AG04450 (cell line): ENCODE measurements around the gene YPEL2. TPM values are rescaled to one million over a fixed set of nuclear protein-coding genes. Genes with fewer than 3 reads are reported as not detected.

ENCODE experiments used
- CTCF ChIA-PET: fragments of 300-600, 350-600 bp; formaldehyde crosslinking; extraction: SDS; loops from one replicate; lab custom pipeline; 2022; ENCODE audit warnings: antibody characterized with exemption, inconsistent platforms; lab: Charles Lee
- POLR2A ChIA-PET: fragments of 350-600 bp; formaldehyde crosslinking; extraction: SDS; loops from one replicate; lab custom pipeline; 2021; ENCODE audit warnings: antibody characterized with exemption, inconsistent platforms; lab: Yijun Ruan, JAX
- DNase-seq: peaks from one replicate; pipeline ENCODE4 v3.0.0-alpha.2; 2011; ENCODE audit warnings: low read depth, low spot score
- H3K27ac ChIP-seq: one replicate; pipeline ENCODE4 v1.5.1; 2012; ENCODE audit warnings: low read depth, low read length, control low read depth
- H3K27me3 ChIP-seq: one replicate; pipeline ENCODE4 v1.6.0; 2012; ENCODE audit warnings: low read length; ENCODE audit not compliant: control insufficient read depth, insufficient read depth
- H3K4me3 ChIP-seq: 2 replicates; pipeline ENCODE4 v1.5.1; 2011; ENCODE audit warnings: mild to moderate bottlenecking, low read depth, low read length, control low read depth
- H3K9me3 ChIP-seq: 2 replicates; pipeline ENCODE4 v1.5.1; 2012; ENCODE audit warnings: low read length; ENCODE audit not compliant: control insufficient read depth, insufficient read depth
- polyA plus RNA-seq: library from polyadenylated mRNA; depleted of rRNA; stranded (reverse); fragments of >200 nt; gene quantifications from 2 replicates; pipeline ENCODE4 v1.2.3, GENCODE V29; 2011
- TF ChIP-seq, protein P1 (sequence below): IDR thresholded peaks from 2 replicates; pipeline ENCODE4 v1.5.1; 2011; ENCODE audit warnings: low read depth, low read length, control low read depth, inconsistent platforms

YPEL2 gene
- polyA plus RNA-seq, 1 experiment = 7.7 TPM

DNA sequence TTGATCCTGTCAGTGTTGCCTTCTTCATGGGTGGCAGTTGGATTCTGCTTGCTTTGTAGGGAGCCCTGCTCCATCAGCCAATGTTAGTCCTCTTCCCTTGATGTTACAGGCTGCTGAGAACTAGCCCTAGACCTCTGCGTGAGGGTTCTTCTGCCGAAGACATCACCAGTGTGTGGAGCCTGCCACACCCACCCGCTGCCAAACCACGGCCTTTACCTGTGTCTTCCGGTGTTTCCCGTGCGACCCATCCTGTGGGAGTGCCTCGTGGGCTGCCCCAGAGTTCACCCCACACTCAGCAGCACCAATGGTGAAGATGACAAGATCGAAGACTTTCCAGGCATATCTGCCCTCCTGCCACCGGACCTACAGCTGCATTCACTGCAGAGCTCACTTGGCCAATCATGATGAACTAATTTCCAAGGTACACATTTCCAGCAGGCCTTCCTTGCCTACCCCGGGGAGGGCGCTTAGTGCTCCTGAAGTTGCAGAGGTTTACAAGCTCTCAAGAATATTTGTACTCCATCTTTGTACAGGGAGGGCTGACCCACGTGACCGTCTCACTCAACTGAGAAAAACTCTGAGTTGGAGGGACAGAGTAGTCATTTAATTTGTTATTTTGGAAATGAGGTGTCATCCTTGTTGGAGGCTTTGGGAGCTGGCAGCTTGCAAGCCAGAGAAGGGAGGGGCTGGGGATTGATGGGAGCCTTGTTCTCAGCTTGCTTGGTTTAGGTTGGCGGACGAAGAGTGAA is 21.8 kb downstream of the YPEL2 start:
- H3K27me3 ChIP-seq = peaks cover 4% of the 10 kb centered on the region
- no peak overlapping the region for H3K4me3 ChIP-seq
- no peak overlapping the region for H3K27ac ChIP-seq
- TF ChIP-seq, protein P1, sequence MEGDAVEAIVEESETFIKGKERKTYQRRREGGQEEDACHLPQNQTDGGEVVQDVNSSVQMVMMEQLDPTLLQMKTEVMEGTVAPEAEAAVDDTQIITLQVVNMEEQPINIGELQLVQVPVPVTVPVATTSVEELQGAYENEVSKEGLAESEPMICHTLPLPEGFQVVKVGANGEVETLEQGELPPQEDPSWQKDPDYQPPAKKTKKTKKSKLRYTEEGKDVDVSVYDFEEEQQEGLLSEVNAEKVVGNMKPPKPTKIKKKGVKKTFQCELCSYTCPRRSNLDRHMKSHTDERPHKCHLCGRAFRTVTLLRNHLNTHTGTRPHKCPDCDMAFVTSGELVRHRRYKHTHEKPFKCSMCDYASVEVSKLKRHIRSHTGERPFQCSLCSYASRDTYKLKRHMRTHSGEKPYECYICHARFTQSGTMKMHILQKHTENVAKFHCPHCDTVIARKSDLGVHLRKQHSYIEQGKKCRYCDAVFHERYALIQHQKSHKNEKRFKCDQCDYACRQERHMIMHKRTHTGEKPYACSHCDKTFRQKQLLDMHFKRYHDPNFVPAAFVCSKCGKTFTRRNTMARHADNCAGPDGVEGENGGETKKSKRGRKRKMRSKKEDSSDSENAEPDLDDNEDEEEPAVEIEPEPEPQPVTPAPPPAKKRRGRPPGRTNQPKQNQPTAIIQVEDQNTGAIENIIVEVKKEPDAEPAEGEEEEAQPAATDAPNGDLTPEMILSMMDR = no peak
- H3K9me3 ChIP-seq = peaks cover 5% of the 10 kb centered on the region; the same call in 1 of the 2 replicates
- no peak for DNase-seq
- POLR2A ChIA-PET = no interaction called here
- CTCF ChIA-PET = no interaction called here

GRCh38 chr17:59353936-59354755 is 22.7 kb downstream of the YPEL2 start:
- DNase-seq = no peak
- ChIA-PET POLR2A (no interaction called here), CTCF (interaction anchor here (0.9 to 2.4 kb wide), 2 partner anchors 12 to 24 kb away, joined by 3 to 6 read pairs; no protein-coding TSS in a partner anchor)
- H3K27me3 ChIP-seq = peaks cover 4% of the 10 kb centered on the region
- H3K4me3 ChIP-seq = no peak overlapping the region
- H3K27ac ChIP-seq = no peak overlapping the region
- peaks cover 5% of the 10 kb centered on the region; the same call in 1 of the 2 replicates for H3K9me3 ChIP-seq
- TF ChIP-seq, protein P1 = no peak

- POLR2A ChIA-PET = no interaction called here
- H3K9me3 ChIP-seq = peaks cover 5% of the 10 kb centered on the region; the same call in 1 of the 2 replicates
- H3K4me3 ChIP-seq = no peak overlapping the region
- CTCF ChIA-PET = interaction anchor here (0.9 to 2.4 kb wide), 3 partner anchors 11 to 86 kb away, joined by 3 to 6 read pairs (median 3); no protein-coding TSS in a partner anchor
- TF ChIP-seq, protein P1 = no peak
- no peak for DNase-seq
- peaks cover 4% of the 10 kb centered on the region for H3K27me3 ChIP-seq
- H3K27ac ChIP-seq = no peak overlapping the region
These were observed 23.7 kb downstream of the YPEL2 start for GRCh38 chr17:59355030-59355701.

DNA sequence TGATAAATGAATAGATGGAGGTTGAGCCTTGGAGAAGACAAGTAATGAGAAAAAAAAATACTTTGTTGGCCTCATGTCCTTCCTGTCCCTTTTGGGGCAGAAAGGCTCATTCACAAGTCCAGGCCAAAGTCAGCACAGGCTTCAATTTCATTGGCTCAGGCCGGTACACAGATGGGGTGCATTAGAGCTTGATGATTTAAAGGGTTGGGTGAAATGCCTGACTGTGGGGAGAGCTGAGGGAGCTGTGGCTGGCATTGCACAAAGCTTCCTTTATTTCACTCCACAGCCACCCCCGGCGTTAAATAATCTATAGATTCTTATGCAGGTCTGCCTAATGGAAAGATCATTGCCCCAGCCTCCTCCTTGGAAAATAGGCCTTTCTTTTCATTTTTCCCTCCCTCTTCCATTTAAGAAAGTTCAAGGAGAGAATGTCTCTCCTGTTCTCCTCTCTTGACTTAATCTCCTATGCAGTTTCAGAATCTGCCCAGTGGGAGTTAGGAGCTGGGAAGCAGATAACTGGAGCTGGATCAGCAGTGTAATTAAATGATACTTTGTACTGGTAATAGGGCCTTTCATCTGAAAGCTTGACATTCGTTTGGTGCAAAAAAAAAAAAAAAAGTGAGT is 24.4 kb downstream of the YPEL2 start:
- TF ChIP-seq, protein P1 = no peak
- no peak overlapping the region for H3K4me3 ChIP-seq
- H3K27me3 ChIP-seq = peaks cover 4% of the 10 kb centered on the region
- ChIA-PET CTCF (interaction anchor here (0.6 to 2.4 kb wide), 5 partner anchors 9 to 86 kb away, joined by 3 to 6 read pairs (median 3); no protein-coding TSS in a partner anchor), POLR2A (no interaction called here)
- no peak for DNase-seq
- peaks cover 5% of the 10 kb centered on the region; the same call in 1 of the 2 replicates for H3K9me3 ChIP-seq
- no peak overlapping the region for H3K27ac ChIP-seq
